Measurements from ENCODE around the gene OLA1.

Gene OLA1

GRCh38 chr2:174121612-174122011 lies 126.7 kb downstream of the OLA1 start:
- TF ChIP-seq NFIC (IDR thresholded peaks at IDR 0.05) (no peak), ZBTB7A (IDR thresholded peaks at IDR 0.05; ENCODE audit: low read depth) (no peak), MAX (IDR thresholded peaks at IDR 0.05) (no peak), CREB1 (IDR thresholded peaks at IDR 0.05; ENCODE audit: low read depth) (no peak), FOXM1 (IDR thresholded peaks at IDR 0.05; ENCODE audit: borderline replicate concordance, low read depth) (no peak), TEAD4 (IDR thresholded peaks at IDR 0.05) (no peak), RAD21 (IDR thresholded peaks at IDR 0.05; ENCODE audit: low read depth) (no peak), YY1 (IDR thresholded peaks at IDR 0.05; ENCODE audit: low read depth) (no peak), TAF1 (IDR thresholded peaks at IDR 0.05; ENCODE audit: low read depth) (no peak), TCF12 (IDR thresholded peaks at IDR 0.05; ENCODE audit: low read depth) (no peak), CEBPB (IDR thresholded peaks at IDR 0.05) (no peak), EGR1 (IDR thresholded peaks at IDR 0.05) (no peak), USF1 (IDR thresholded peaks at IDR 0.05) (no peak)

- TF ChIP-seq FOXM1 (IDR thresholded peaks at IDR 0.05; ENCODE audit: borderline replicate concordance, low read depth) (no peak), TEAD4 (IDR thresholded peaks at IDR 0.05) (no peak), TCF12 (IDR thresholded peaks at IDR 0.05; ENCODE audit: low read depth) (no peak), TAF1 (IDR thresholded peaks at IDR 0.05; ENCODE audit: low read depth) (no peak), USF1 (IDR thresholded peaks at IDR 0.05) (no peak), EP300 (IDR thresholded peaks at IDR 0.05; ENCODE audit: borderline replicate concordance) (no peak), EGR1 (IDR thresholded peaks at IDR 0.05) (no peak), RAD21 (IDR thresholded peaks at IDR 0.05; ENCODE audit: low read depth) (no peak), ZBTB7A (IDR thresholded peaks at IDR 0.05; ENCODE audit: low read depth) (no peak)
Measured at GRCh38 chr2:174121175-174121574, 127.2 kb downstream of the OLA1 start.

- TF ChIP-seq ZBTB7A (IDR thresholded peaks at IDR 0.05; ENCODE audit: low read depth) (no peak), NFIC (IDR thresholded peaks at IDR 0.05) (no peak), TCF12 (IDR thresholded peaks at IDR 0.05; ENCODE audit: low read depth) (no peak), CEBPB (IDR thresholded peaks at IDR 0.05) (no peak), MAX (IDR thresholded peaks at IDR 0.05) (no peak), EGR1 (IDR thresholded peaks at IDR 0.05) (no peak)
Measured at GRCh38 chr2:174120346-174120745, 128.0 kb downstream of the OLA1 start.

- no peak for TF ChIP-seq EP300 (IDR thresholded peaks at IDR 0.05; ENCODE audit: borderline replicate concordance)
- no peak for TF ChIP-seq FOXM1 (IDR thresholded peaks at IDR 0.05; ENCODE audit: borderline replicate concordance, low read depth)
- no peak for TF ChIP-seq TEAD4 (IDR thresholded peaks at IDR 0.05)
- TF ChIP-seq MAX (IDR thresholded peaks at IDR 0.05), result no peak
- no peak for TF ChIP-seq TAF1 (IDR thresholded peaks at IDR 0.05; ENCODE audit: low read depth)
- no peak for TF ChIP-seq ZBTB7A (IDR thresholded peaks at IDR 0.05; ENCODE audit: low read depth)
- TF ChIP-seq REST (IDR thresholded peaks at IDR 0.05; ENCODE audit: low read depth), result no peak
- no peak for TF ChIP-seq NFIC (IDR thresholded peaks at IDR 0.05)
- TF ChIP-seq CEBPB (IDR thresholded peaks at IDR 0.05), result no peak
- TF ChIP-seq TCF12 (IDR thresholded peaks at IDR 0.05; ENCODE audit: low read depth), result no peak
- TF ChIP-seq RAD21 (IDR thresholded peaks at IDR 0.05; ENCODE audit: low read depth), result no peak
- no peak for TF ChIP-seq USF1 (IDR thresholded peaks at IDR 0.05)
- TF ChIP-seq EGR1 (IDR thresholded peaks at IDR 0.05), result no peak
- no peak for TF ChIP-seq CREB1 (IDR thresholded peaks at IDR 0.05; ENCODE audit: low read depth)
- TF ChIP-seq YY1 (IDR thresholded peaks at IDR 0.05; ENCODE audit: low read depth), result no peak
Measured at GRCh38 chr2:174117951-174118930, 130.1 kb downstream of the OLA1 start.

- TF ChIP-seq NFIC (IDR thresholded peaks at IDR 0.05), result no peak
- TF ChIP-seq FOXM1 (IDR thresholded peaks at IDR 0.05; ENCODE audit: borderline replicate concordance, low read depth), result no peak
Measured at GRCh38 chr2:174112073-174112472, 136.3 kb downstream of the OLA1 start.

- TF ChIP-seq TCF12 (IDR thresholded peaks at IDR 0.05; ENCODE audit: low read depth) (no peak), TAF1 (IDR thresholded peaks at IDR 0.05; ENCODE audit: low read depth) (no peak)
Measured at GRCh38 chr2:174108579-174108978, 139.8 kb downstream of the OLA1 start.

- no peak for TF ChIP-seq TAF1 (IDR thresholded peaks at IDR 0.05; ENCODE audit: low read depth)
- no peak for TF ChIP-seq REST (IDR thresholded peaks at IDR 0.05; ENCODE audit: low read depth)
- TF ChIP-seq CREB1 (IDR thresholded peaks at IDR 0.05; ENCODE audit: low read depth), result no peak
- no peak for TF ChIP-seq RAD21 (IDR thresholded peaks at IDR 0.05; ENCODE audit: low read depth)
- TF ChIP-seq USF1 (IDR thresholded peaks at IDR 0.05), result no peak
- TF ChIP-seq TCF12 (IDR thresholded peaks at IDR 0.05; ENCODE audit: low read depth), result no peak
- no peak for TF ChIP-seq MAX (IDR thresholded peaks at IDR 0.05)
- no peak for TF ChIP-seq CEBPB (IDR thresholded peaks at IDR 0.05)
- TF ChIP-seq EGR1 (IDR thresholded peaks at IDR 0.05), result no peak
- TF ChIP-seq YY1 (IDR thresholded peaks at IDR 0.05; ENCODE audit: low read depth), result no peak
- TF ChIP-seq TEAD4 (IDR thresholded peaks at IDR 0.05), result no peak
- TF ChIP-seq EP300 (IDR thresholded peaks at IDR 0.05; ENCODE audit: borderline replicate concordance), result no peak
- no peak for TF ChIP-seq FOXM1 (IDR thresholded peaks at IDR 0.05; ENCODE audit: borderline replicate concordance, low read depth)
- TF ChIP-seq ZBTB7A (IDR thresholded peaks at IDR 0.05; ENCODE audit: low read depth), result no peak
- no peak for TF ChIP-seq NFIC (IDR thresholded peaks at IDR 0.05)
Measured at GRCh38 chr2:174106736-174107135, 141.6 kb downstream of the OLA1 start.
